H1 (cell line): ENCODE results near the gene NBEA. TPM values are rescaled to one million over a fixed set of nuclear protein-coding genes. Genes with fewer than 3 reads are reported as not detected.

Experiments
- CTCF ChIA-PET: fragments of 300-600 bp; sonication (Branson Sonifier 250); formaldehyde crosslinking; loops from one replicate; lab custom pipeline; 2021; ENCODE audit not compliant: partially characterized antibody; lab: Charles Lee
- POLR2A ChIA-PET: fragments of 300-600 bp; sonication (Branson Sonifier 250); formaldehyde crosslinking; loops from one replicate; lab custom pipeline; 2021; ENCODE audit warnings: inconsistent platforms; ENCODE audit not compliant: partially characterized antibody; lab: Charles Lee
- DNase-seq, 2 experiments: peaks; one replicate each; pipeline versions ENCODE4 v3.0.0 to v3.0.0-alpha.2; 2010 to 2022; ENCODE audit warnings: low spot score in 2 of 2, low read depth in 1 of 2, mixed read lengths in 1 of 2
- FAIRE-seq: peaks from 2 replicates; lab custom pipeline; 2011; peaks lifted over from hg19 to GRCh38; lab: Jason Lieb, UNC
- H2AFZ ChIP-seq: 2 replicates; pipeline ENCODE4 v1.8.1; 2012; ENCODE audit warnings: low read length, inconsistent platforms
- H2AK5ac ChIP-seq: 2 replicates; pipeline ENCODE4 v1.6.1; 2013; ENCODE audit warnings: low read depth, low read length
- H2BK120ac ChIP-seq: replicated peaks from 2 replicates; pipeline ENCODE3; 2013; ENCODE audit warnings: low read depth, low read length, inconsistent platforms
- H2BK12ac ChIP-seq: 2 replicates; pipeline ENCODE4 v1.6.1; 2013; ENCODE audit warnings: low read depth, low read length
- H2BK15ac ChIP-seq: 2 replicates; pipeline ENCODE4 v1.6.1; 2013; ENCODE audit warnings: low read length
- H2BK20ac ChIP-seq: 2 replicates; pipeline ENCODE4 v1.6.1; 2013; ENCODE audit warnings: low read length
- H2BK5ac ChIP-seq: 2 replicates; pipeline ENCODE4 v1.6.1; 2013; ENCODE audit warnings: low read depth, low read length
- H3K14ac ChIP-seq: 2 replicates; pipeline ENCODE4 v1.6.1; 2013; ENCODE audit warnings: inconsistent platforms; ENCODE audit not compliant: insufficient read length
- H3K18ac ChIP-seq: 2 replicates; pipeline ENCODE4 v1.6.1; 2013; ENCODE audit warnings: low read length; ENCODE audit errors: extremely low read depth
- H3K23ac ChIP-seq: 2 replicates; pipeline ENCODE4 v1.6.1; 2013; ENCODE audit warnings: inconsistent platforms; ENCODE audit not compliant: insufficient read length
- H3K23me2 ChIP-seq: 2 replicates; pipeline ENCODE4 v1.6.1; 2013; ENCODE audit warnings: low read depth, low read length
- H3K27ac ChIP-seq: 2 replicates; pipeline ENCODE4 v1.6.1; 2011; ENCODE audit warnings: low read depth, low read length, inconsistent platforms
- H3K27me3 ChIP-seq, 4 experiments: replicated peaks in 1 of 4; 1 replicate in 1 of 4; 2 replicates in 3 of 4; pipeline versions ENCODE4 v1.6.1 to v1.8.1; 2011 to 2013; ENCODE audit warnings: low read length in 3 of 4, mild to moderate bottlenecking in 3 of 4, inconsistent platforms in 2 of 4, mixed read lengths in 2 of 4, moderate library complexity in 1 of 4; ENCODE audit not compliant: control insufficient read depth in 3 of 4, insufficient read depth in 3 of 4; ENCODE audit errors: extremely low read depth in 1 of 4
- H3K36me3 ChIP-seq, 4 experiments: 2 replicates each; pipeline versions ENCODE4 v1.6.1 to v1.8.1; 2011 to 2013; ENCODE audit warnings: mild to moderate bottlenecking in 4 of 4, low read length in 3 of 4, moderate library complexity in 2 of 4, control low read depth in 1 of 4, inconsistent platforms in 1 of 4; ENCODE audit not compliant: insufficient read depth in 4 of 4, control insufficient read depth in 2 of 4
- H3K4ac ChIP-seq: replicated peaks from 2 replicates; pipeline ENCODE3; 2013; ENCODE audit warnings: low read length, low read depth, mixed read lengths, inconsistent platforms; ENCODE audit not compliant: insufficient read length
- H3K4me1 ChIP-seq, 4 experiments: replicated peaks in 1 of 4; 1 replicate in 1 of 4; 2 replicates in 3 of 4; pipeline versions ENCODE4 v1.6.1 to v1.8.1; 2011 to 2013; ENCODE audit warnings: low read length in 3 of 4, inconsistent platforms in 2 of 4, mixed read lengths in 1 of 4; ENCODE audit not compliant: insufficient read depth in 4 of 4, control insufficient read depth in 3 of 4
- H3K4me2 ChIP-seq, 2 experiments: 2 replicates each; pipeline versions ENCODE4 v1.6.1 to v1.8.1; 2011 to 2013; ENCODE audit warnings: low read depth in 2 of 2, low read length in 2 of 2, control low read depth in 1 of 2, inconsistent platforms in 1 of 2, mild to moderate bottlenecking in 1 of 2; ENCODE audit not compliant: insufficient read depth in 1 of 2
- H3K4me3 ChIP-seq, 4 experiments: fragments of 200-600, 300-600 bp in 1 of 4; sonication (generic), shearing (Covaris generic), sonication (Bioruptor Twin) in 1 of 4; 2 replicates each; pipeline versions ENCODE4 v1.5.1 to v1.8.1; 2011 to 2016; ENCODE audit warnings: low read length in 4 of 4, low read depth in 3 of 4, control low read depth in 2 of 4, inconsistent platforms in 2 of 4, mild to moderate bottlenecking in 2 of 4, mixed read lengths in 1 of 4, moderate library complexity in 1 of 4; ENCODE audit not compliant: insufficient read depth in 2 of 4; ENCODE audit errors: extremely low read depth in 1 of 4
- H3K56ac ChIP-seq: replicated peaks from 2 replicates; pipeline ENCODE3; 2013; ENCODE audit warnings: low read depth, mild to moderate bottlenecking, mixed read lengths, low read length, inconsistent platforms; ENCODE audit not compliant: insufficient read length
- H3K79me1 ChIP-seq: 2 replicates; pipeline ENCODE4 v1.6.1; 2013; ENCODE audit warnings: low read depth, low read length, control low read depth
- H3K79me2 ChIP-seq, 2 experiments: 2 replicates each; pipeline versions ENCODE4 v1.6.1 to v1.8.1; 2012 to 2013; ENCODE audit warnings: low read length in 2 of 2, mild to moderate bottlenecking in 2 of 2, inconsistent platforms in 1 of 2; ENCODE audit not compliant: insufficient read depth in 2 of 2, control insufficient read depth in 1 of 2
- H3K9ac ChIP-seq, 4 experiments: replicated peaks in 1 of 4; 1 replicate in 1 of 4; 2 replicates in 3 of 4; pipeline versions ENCODE4 v1.6.1 to v1.8.1; 2011 to 2013; ENCODE audit warnings: low read depth in 3 of 4, low read length in 3 of 4, control low read depth in 2 of 4, mild to moderate bottlenecking in 2 of 4, moderate library complexity in 2 of 4, inconsistent platforms in 1 of 4; ENCODE audit errors: extremely low read depth in 1 of 4
- H3K9me3 ChIP-seq, 2 experiments: 2 replicates each; pipeline versions ENCODE4 v1.6.1 to v1.8.1; 2012 to 2013; ENCODE audit warnings: mild to moderate bottlenecking in 2 of 2, moderate library complexity in 2 of 2, control low read depth in 1 of 2, inconsistent platforms in 1 of 2, low read depth in 1 of 2, low read length in 1 of 2, mixed read lengths in 1 of 2; ENCODE audit not compliant: insufficient read depth in 2 of 2
- H4K20me1 ChIP-seq, 2 experiments: replicated peaks in 1 of 2; 2 replicates each; pipeline versions ENCODE3 to v1.8.1; 2011 to 2013; ENCODE audit warnings: inconsistent platforms in 2 of 2, low read length in 2 of 2, mild to moderate bottlenecking in 1 of 2; ENCODE audit not compliant: insufficient read depth in 2 of 2, control insufficient read depth in 1 of 2
- H4K5ac ChIP-seq: 2 replicates; pipeline ENCODE4 v1.6.1; 2013; ENCODE audit warnings: low read length, low read depth, mixed read lengths, inconsistent platforms; ENCODE audit not compliant: insufficient read length
- H4K8ac ChIP-seq: 2 replicates; pipeline ENCODE4 v1.8.0; 2013; ENCODE audit warnings: mild to moderate bottlenecking, moderate library complexity, low read length, inconsistent platforms; ENCODE audit not compliant: insufficient read depth; ENCODE audit errors: extremely low read depth
- H4K91ac ChIP-seq: replicated peaks from 2 replicates; pipeline ENCODE3; 2013; ENCODE audit warnings: low read length, mixed read lengths, inconsistent platforms; ENCODE audit not compliant: insufficient read length
- TCF12 ChIP-seq: IDR thresholded peaks from 2 replicates; pipeline ENCODE4 v1.6.1; 2011; ENCODE audit warnings: low read depth, mild to moderate bottlenecking, low read length
- WGBS, 2 experiments: shearing (Covaris generic) in 1 of 2; methylation state at CpG; one replicate each; pipeline versions ENCODE4 v1.1.6 to v1.1.7; 2013 to 2015; ENCODE audit warnings: low lambda C conversion rate in 2 of 2, mixed read lengths in 2 of 2, inconsistent platforms in 1 of 2, low coverage in 1 of 2, missing lambda C conversion rate in 1 of 2; ENCODE audit not compliant: insufficient replicate concordance in 2 of 2, insufficient coverage in 1 of 2, insufficient read length in 1 of 2; ENCODE audit errors: extremely low coverage in 1 of 2, missing lambda C conversion rate in 1 of 2; 5-methylcytosine and 5-hydroxymethylcytosine counted together
- polyA plus RNA-seq, 7 experiments: library from polyadenylated mRNA; depleted of rRNA in 3 of 7; stranded (reverse) in 5 of 7; unstranded in 2 of 7; fragments of >200 nt in 5 of 7; fragments of 200-250 nt in 2 of 7; gene quantifications; 1 replicate in 5 of 7; 2 replicates in 1 of 7; 4 replicates in 1 of 7; pipeline versions ENCODE4 v1.2.1 to v1.2.3, GENCODE V29; 2011 to 2013; ENCODE audit warnings: missing spikeins in 2 of 7, mixed read lengths in 2 of 7
- total RNA-seq: library from RNA; stranded (reverse); fragmentation: NEBNext Ultra II Directional; extraction: Animal tissue kit (Norgen Biotek cat#: 25700); gene quantifications from 2 replicates; pipeline ENCODE4 v1.2.1, GENCODE V29; 2021
- TF ChIP-seq, protein P1 (sequence below): IDR thresholded peaks from 2 replicates; pipeline ENCODE4 v1.6.1; 2012; ENCODE audit warnings: low read length, inconsistent platforms

The NBEA gene
- total and polyA plus RNA-seq, 2 of the 8 experiments (the other 6 are each of a cell fraction or from before 2014, with no cell fraction given), result 14.2 to 21.5 TPM

DNA sequence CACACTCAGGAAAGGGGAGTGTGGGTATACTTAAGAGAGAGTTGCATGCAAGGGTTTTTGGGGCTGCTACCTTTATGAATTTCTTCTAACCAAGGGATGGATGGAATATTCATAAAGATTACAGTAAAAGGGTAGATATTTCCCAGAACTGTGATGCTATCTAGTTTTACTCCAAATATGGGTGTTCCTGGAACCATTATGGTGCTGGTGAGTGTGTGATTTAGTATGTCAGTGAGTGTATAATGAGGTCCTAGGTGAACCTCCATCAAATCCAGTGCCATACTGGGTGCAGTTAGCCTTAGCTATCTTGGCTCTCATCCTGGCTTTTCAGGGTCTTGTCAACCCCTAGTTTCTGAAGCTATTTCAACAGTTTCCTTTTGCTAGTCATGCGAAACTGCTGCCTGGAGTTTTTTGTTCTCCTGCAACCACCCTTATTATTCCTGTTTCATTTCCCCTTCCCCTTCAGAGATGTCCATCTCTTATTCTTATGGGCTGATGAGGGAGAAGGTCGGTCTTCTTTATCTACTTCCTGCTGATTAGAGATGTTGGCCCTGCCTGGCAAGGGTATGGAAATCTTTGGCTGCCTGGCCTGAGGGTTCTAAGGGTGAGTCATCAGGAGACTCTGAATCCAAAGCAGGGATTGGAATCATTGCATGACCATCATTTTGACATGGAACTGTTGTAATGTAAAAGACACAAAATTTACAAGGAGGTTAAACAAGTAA lies 202.3 kb downstream of the NBEA start:
- POLR2A ChIA-PET, result no interaction called here
- Histone ChIP-seq H2BK20ac (no peak overlapping the region), H3K4me1 (no peaks in the 10 kb centered on the region), H3K56ac (no peak overlapping the region), H3K36me3 (peaks cover 0 to 7% (median 1%) of the 10 kb centered on the region in 4 experiments; a peak in 4 of 8 replicates), H3K79me1 (no peaks in the 10 kb centered on the region), H3K27me3 (no peaks in the 10 kb centered on the region), H3K23ac (no peak overlapping the region), H4K5ac (no peak overlapping the region), H3K79me2 (no peaks in the 10 kb centered on the region), H4K20me1 (no peaks in the 10 kb centered on the region), H4K8ac (no peak overlapping the region), H3K27ac (no peak overlapping the region), H3K9me3 (peaks cover 0 to 2% of the 10 kb centered on the region in 2 experiments; a peak in 1 of 4 replicates), H3K23me2 (no peaks in the 10 kb centered on the region), H2AFZ (no peak overlapping the region), H4K91ac (no peak overlapping the region), H3K4ac (no peak overlapping the region), H3K18ac (no peak overlapping the region), H2BK5ac (no peak overlapping the region), H2BK15ac (no peak overlapping the region), H2AK5ac (no peak overlapping the region), H2BK120ac (no peak overlapping the region), H3K4me3 (no peak overlapping the region), H3K9ac (no peak overlapping the region), H3K4me2 (no peak overlapping the region), H3K14ac (no peak overlapping the region), H2BK12ac (no peak overlapping the region)
- 90% methylated on average over 2 of the region's 2 CpGs; no CpG with 5 or more reads in 1 of the 2 experiments for WGBS, 2 experiments
- DNase-seq, result no peak
- CTCF ChIA-PET, result no interaction called here
- TF ChIP-seq, protein P1, sequence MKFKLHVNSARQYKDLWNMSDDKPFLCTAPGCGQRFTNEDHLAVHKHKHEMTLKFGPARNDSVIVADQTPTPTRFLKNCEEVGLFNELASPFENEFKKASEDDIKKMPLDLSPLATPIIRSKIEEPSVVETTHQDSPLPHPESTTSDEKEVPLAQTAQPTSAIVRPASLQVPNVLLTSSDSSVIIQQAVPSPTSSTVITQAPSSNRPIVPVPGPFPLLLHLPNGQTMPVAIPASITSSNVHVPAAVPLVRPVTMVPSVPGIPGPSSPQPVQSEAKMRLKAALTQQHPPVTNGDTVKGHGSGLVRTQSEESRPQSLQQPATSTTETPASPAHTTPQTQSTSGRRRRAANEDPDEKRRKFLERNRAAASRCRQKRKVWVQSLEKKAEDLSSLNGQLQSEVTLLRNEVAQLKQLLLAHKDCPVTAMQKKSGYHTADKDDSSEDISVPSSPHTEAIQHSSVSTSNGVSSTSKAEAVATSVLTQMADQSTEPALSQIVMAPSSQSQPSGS, result no peak
- TF ChIP-seq TCF12, result no peak
- no peak for FAIRE-seq
